HepG2 (cell line): Measurements from ENCODE around the gene RBM15B. TPM values are rescaled to one million over a fixed set of nuclear protein-coding genes. Genes with fewer than 3 reads are reported as not detected.

Experiments
- CBX1 ChIP-seq: IDR thresholded peaks from one replicate; pipeline ENCODE4 v1.6.1; 2016; ENCODE audit warnings: antibody characterized with exemption, low read depth
- CBX2 ChIP-seq, 2 experiments: fragments of 200-600 bp in 1 of 2; sonication (generic); formaldehyde crosslinking in 1 of 2; IDR thresholded peaks; 2 replicates each; pipeline versions ENCODE4 v1.7.0 to v1.8.1; 2018 to 2022; ENCODE audit warnings: low read depth in 2 of 2, low read length in 1 of 2, mild to moderate bottlenecking in 1 of 2, missing genetic modification reagents in 1 of 2
- CHD4 ChIP-seq: fragments of 200-600 bp; sonication (generic); IDR thresholded peaks from 2 replicates; pipeline ENCODE4 v1.7.0; 2017; ENCODE audit warnings: mild to moderate bottlenecking, low read length, borderline replicate concordance
- FLYWCH1 ChIP-seq: sonication (generic); formaldehyde crosslinking; IDR thresholded peaks from 2 replicates; pipeline ENCODE4 v1.8.1; 2023; ENCODE audit warnings: mild to moderate bottlenecking, missing genetic modification reagents
- FOSL1 ChIP-seq: sonication (generic); formaldehyde crosslinking; IDR thresholded peaks from 2 replicates; pipeline ENCODE4 v1.9.0; 2021; ENCODE audit warnings: missing genetic modification reagents, borderline replicate concordance
- FOXJ3 ChIP-seq: sonication (generic); formaldehyde crosslinking; IDR thresholded peaks from 2 replicates; pipeline ENCODE4 v1.4.0; 2020; ENCODE audit warnings: missing genetic modification reagents, mild to moderate bottlenecking, borderline replicate concordance
- JUN ChIP-seq: sonication (generic); formaldehyde crosslinking; IDR thresholded peaks from 2 replicates; pipeline ENCODE4 v1.4.0; 2020; ENCODE audit warnings: mild to moderate bottlenecking, missing genetic modification reagents
- KAT7 ChIP-seq: IDR thresholded peaks from 2 replicates; pipeline ENCODE4 v1.6.1; 2018; ENCODE audit warnings: borderline replicate concordance, missing compliant biosample characterization
- NAIF1 ChIP-seq: sonication (generic); formaldehyde crosslinking; IDR thresholded peaks from 2 replicates; pipeline ENCODE4 v1.5.0; 2020; ENCODE audit warnings: mild to moderate bottlenecking, missing genetic modification reagents, borderline replicate concordance
- NCOR1 ChIP-seq: fragments of 200-600 bp; sonication (generic); IDR thresholded peaks from 2 replicates; pipeline ENCODE4 v1.7.0; 2017; ENCODE audit warnings: antibody characterized with exemption, low read length, borderline replicate concordance
- NFRKB ChIP-seq: fragments of 450-650 bp; IDR thresholded peaks from 2 replicates; pipeline ENCODE4 v1.6.1; 2017
- NKX3-1 ChIP-seq: sonication (generic); formaldehyde crosslinking; IDR thresholded peaks from 2 replicates; pipeline ENCODE4 v1.5.0; 2020; ENCODE audit warnings: missing genetic modification reagents
- POLR2A ChIP-seq, 2 experiments: IDR thresholded peaks; 2 replicates each; pipeline ENCODE4 v1.6.1; 2011; ENCODE audit warnings: low read depth in 2 of 2, low read length in 2 of 2, mild to moderate bottlenecking in 1 of 2, moderate library complexity in 1 of 2; ENCODE audit not compliant: insufficient read depth in 1 of 2
- PRPF4 ChIP-seq: fragments of 200-400 bp; formaldehyde crosslinking; IDR thresholded peaks from 2 replicates; pipeline ENCODE4 v1.6.1; 2016; ENCODE audit warnings: low read length, low read depth; ENCODE audit not compliant: poor library complexity, severe bottlenecking
- RARG ChIP-seq: sonication (generic); formaldehyde crosslinking; IDR thresholded peaks from 2 replicates; pipeline ENCODE4 v1.4.0; 2020; ENCODE audit warnings: low read depth, mild to moderate bottlenecking, missing genetic modification reagents
- RCOR2 ChIP-seq: IDR thresholded peaks from 2 replicates; pipeline ENCODE4 v1.6.1; 2016; ENCODE audit warnings: missing biosample characterization, missing genetic modification reagents
- SIX1 ChIP-seq: sonication (generic); formaldehyde crosslinking; IDR thresholded peaks from 2 replicates; pipeline ENCODE4 v1.4.0; 2020; ENCODE audit warnings: missing genetic modification reagents, borderline replicate concordance
- SMAD1 ChIP-seq: sonication (generic); formaldehyde crosslinking; IDR thresholded peaks from 2 replicates; pipeline ENCODE4 v1.4.0; 2020; ENCODE audit warnings: missing genetic modification reagents, low read depth, mild to moderate bottlenecking, borderline replicate concordance
- TBL1XR1 ChIP-seq: fragments of 150-350 bp; IDR thresholded peaks from 2 replicates; pipeline ENCODE4 v1.6.1; 2014; ENCODE audit warnings: borderline replicate concordance, low read length; ENCODE audit not compliant: partially characterized antibody
- TCF12 ChIP-seq, 2 experiments: fragments of 450-650 bp in 1 of 2; sonication (generic) in 1 of 2; formaldehyde crosslinking in 1 of 2; IDR thresholded peaks; 2 replicates each; pipeline versions ENCODE4 v1.6.1 to v1.8.0; 2017 to 2022; ENCODE audit warnings: antibody characterized with exemption in 1 of 2, mild to moderate bottlenecking in 1 of 2, missing genetic modification reagents in 1 of 2, moderate library complexity in 1 of 2
- TCF7 ChIP-seq: sonication (generic); IDR thresholded peaks from 2 replicates; pipeline ENCODE4 v1.6.1; 2016; ENCODE audit warnings: antibody characterized with exemption, low read depth
- TOPORS ChIP-seq: sonication (generic); formaldehyde crosslinking; IDR thresholded peaks from 2 replicates; pipeline ENCODE4 v1.8.0; 2023; ENCODE audit warnings: mild to moderate bottlenecking, missing genetic modification reagents
- ZBTB20 ChIP-seq: sonication (generic); formaldehyde crosslinking; IDR thresholded peaks from 2 replicates; pipeline ENCODE4 v1.8.1; 2023; ENCODE audit warnings: missing genetic modification reagents, low read depth, mild to moderate bottlenecking, borderline replicate concordance
- ZNF251 ChIP-seq: sonication (generic); formaldehyde crosslinking; IDR thresholded peaks from 2 replicates; pipeline ENCODE4 v1.9.0; 2021; ENCODE audit warnings: mild to moderate bottlenecking, missing genetic modification reagents
- ZNF33A ChIP-seq: sonication (generic); formaldehyde crosslinking; IDR thresholded peaks from 2 replicates; pipeline ENCODE4 v1.5.1; 2020; ENCODE audit warnings: missing genetic modification reagents, mild to moderate bottlenecking, moderate library complexity, borderline replicate concordance
- ZNF33B ChIP-seq: sonication (generic); formaldehyde crosslinking; IDR thresholded peaks from 2 replicates; pipeline ENCODE4 v1.5.1; 2020; ENCODE audit warnings: mild to moderate bottlenecking, missing genetic modification reagents
- ZNF441 ChIP-seq: sonication (generic); formaldehyde crosslinking; IDR thresholded peaks from 2 replicates; pipeline ENCODE4 v1.7.0; 2021; ENCODE audit warnings: missing genetic modification reagents, borderline replicate concordance
- ZNF557 ChIP-seq: sonication (generic); formaldehyde crosslinking; IDR thresholded peaks from 2 replicates; pipeline ENCODE4 v1.4.0; 2020; ENCODE audit warnings: missing genetic modification reagents
- ZNF558 ChIP-seq: sonication (generic); formaldehyde crosslinking; IDR thresholded peaks from 2 replicates; pipeline ENCODE4 v1.9.0; 2022; ENCODE audit warnings: mild to moderate bottlenecking, missing genetic modification reagents, borderline replicate concordance
- ZNF577 ChIP-seq: sonication (generic); formaldehyde crosslinking; IDR thresholded peaks from 2 replicates; pipeline ENCODE4 v1.4.0; 2020; ENCODE audit warnings: mild to moderate bottlenecking, low read depth, missing genetic modification reagents, borderline replicate concordance
- ZNF761 ChIP-seq: sonication (generic); formaldehyde crosslinking; conservative IDR thresholded peaks from 2 replicates; pipeline ENCODE4 v1.4.0; 2020; ENCODE audit warnings: mild to moderate bottlenecking, missing genetic modification reagents
- ZNF850 ChIP-seq: sonication (generic); formaldehyde crosslinking; conservative IDR thresholded peaks from 2 replicates; pipeline ENCODE4 v1.9.0; 2021; ENCODE audit warnings: mild to moderate bottlenecking, missing genetic modification reagents
- polyA plus RNA-seq, 8 experiments: library from polyadenylated mRNA; depleted of rRNA in 3 of 8; stranded (reverse) in 7 of 8; unstranded in 1 of 8; fragments of >200 nt; fragmentation: Illumina TruSeq in 4 of 8; extraction: Trizol in 4 of 8; gene quantifications; 2 replicates each; pipeline versions ENCODE4 v1.2.1 to v1.2.3, GENCODE V29; 2011 to 2016; ENCODE audit warnings: low read depth in 4 of 8, missing spikeins in 1 of 8, mixed read lengths in 1 of 8; ENCODE audit not compliant: insufficient read depth in 1 of 8
- total RNA-seq, 5 experiments: library from RNA; depleted of rRNA; stranded (reverse); fragments of >200 nt; fragmentation: Illumina TruSeq; extraction: Trizol; gene quantifications; 2 replicates each; pipeline ENCODE4 v1.2.3, GENCODE V29; 2016; ENCODE audit warnings: low read depth in 1 of 5
- TF ChIP-seq, protein P1 (sequence below): sonication (generic); formaldehyde crosslinking; IDR thresholded peaks from 2 replicates; pipeline ENCODE4 v1.4.0; 2020; ENCODE audit warnings: missing genetic modification reagents

Gene RBM15B
- total and polyA plus RNA-seq, 2 of the 13 experiments (the other 11 are each of a cell fraction or from before 2014, with no cell fraction given), result 8.2 to 19.3 TPM

DNA sequence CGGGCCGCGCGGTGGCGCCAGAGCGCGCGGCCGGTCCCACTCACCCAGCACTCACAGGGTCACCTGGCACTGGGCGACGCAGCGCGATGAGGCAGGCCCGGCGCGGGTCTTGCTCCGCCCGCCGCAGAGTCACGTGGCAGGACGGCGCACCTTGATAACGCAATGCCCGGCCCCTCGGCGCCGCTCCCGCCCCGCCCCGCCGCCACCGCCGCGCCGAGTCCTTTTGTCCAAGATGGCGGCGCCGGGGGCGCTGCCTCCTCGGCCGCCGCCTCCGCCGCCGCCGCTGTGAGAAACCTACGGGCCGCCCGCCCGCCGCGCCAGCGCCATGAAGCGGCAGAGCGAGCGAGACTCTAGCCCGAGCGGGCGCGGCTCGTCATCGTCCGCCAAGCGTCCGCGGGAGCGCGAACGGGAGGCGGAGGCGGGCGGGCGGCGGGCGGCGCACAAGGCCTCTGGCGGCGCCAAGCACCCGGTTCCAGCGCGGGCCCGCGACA lies at the start of gene RBM15B (continued):
- TF ChIP-seq SIX1 (no peak), KAT7 (CRISPR knock-in tag) (peak; percentile 86; the same call in 1 of the 2 replicates), FOXJ3 (CRISPR knock-in tag) (no peak), TCF12 (IDR thresholded peaks at IDR 0.05) (no peak), TCF12 (CRISPR knock-in tag; IDR thresholded peaks at IDR 0.05) (0 out of 2 replicates have a peak, but pooled peaks have one; percentile 18), TBL1XR1 (peak; percentile 22), ZNF441 (peak; percentile 42; the same call in 1 of the 2 replicates), NKX3-1 (CRISPR knock-in tag) (no peak), ZBTB20 (CRISPR knock-in tag) (no peak), SMAD1 (CRISPR knock-in tag) (peak; percentile 75; the same call in 1 of the 2 replicates), ZNF761 (peak; percentile 86; the same call in 1 of the 2 replicates), RCOR2 (CRISPR knock-in tag) (0 out of 2 replicates have a peak, but pooled peaks have one; percentile 35), ZNF251 (CRISPR knock-in tag) (no peak), CBX1 (peak; percentile 37), CBX2 (IDR thresholded peaks at IDR 0.05; ENCODE audit: low read depth, low read length) (no peak), CBX2 (CRISPR knock-in tag; IDR thresholded peaks at IDR 0.05; ENCODE audit: low read depth) (no peak), FLYWCH1 (CRISPR knock-in tag) (no peak), CHD4 (no peak), JUN (no peak), ZNF850 (CRISPR knock-in tag) (no peak), NFRKB (no peak), POLR2A (IDR thresholded peaks at IDR 0.05; ENCODE audit: insufficient read depth in 1 of 2, low read depth in 2 of 2, low read length in 2 of 2) (no peak; a peak in 2 of 4 replicates), TOPORS (CRISPR knock-in tag) (peak; percentile 81; the same call in 1 of the 2 replicates), ZNF33B (no peak), ZNF33A (CRISPR knock-in tag) (no peak), RARG (CRISPR knock-in tag) (no peak), FOSL1 (CRISPR knock-in tag) (no peak), ZNF577 (CRISPR knock-in tag) (no peak), NAIF1 (CRISPR knock-in tag) (no peak), PRPF4 (no peak), ZNF557 (CRISPR knock-in tag) (no peak), TCF7 (no peak), ZNF558 (CRISPR knock-in tag) (no peak), NCOR1 (no peak)
- TF ChIP-seq, protein P1, sequence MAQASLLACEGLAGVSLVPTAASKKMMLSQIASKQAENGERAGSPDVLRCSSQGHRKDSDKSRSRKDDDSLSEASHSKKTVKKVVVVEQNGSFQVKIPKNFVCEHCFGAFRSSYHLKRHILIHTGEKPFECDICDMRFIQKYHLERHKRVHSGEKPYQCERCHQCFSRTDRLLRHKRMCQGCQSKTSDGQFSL (CRISPR knock-in tag), result no peak
